ENCODE results near the gene HEATR5A.
"Not testable (repeated sequence)": the region's sequence is repeated elsewhere in the genome, so short reads cannot be mapped to it uniquely, and the experiment has no call there.

HEATR5A gene

DNA sequence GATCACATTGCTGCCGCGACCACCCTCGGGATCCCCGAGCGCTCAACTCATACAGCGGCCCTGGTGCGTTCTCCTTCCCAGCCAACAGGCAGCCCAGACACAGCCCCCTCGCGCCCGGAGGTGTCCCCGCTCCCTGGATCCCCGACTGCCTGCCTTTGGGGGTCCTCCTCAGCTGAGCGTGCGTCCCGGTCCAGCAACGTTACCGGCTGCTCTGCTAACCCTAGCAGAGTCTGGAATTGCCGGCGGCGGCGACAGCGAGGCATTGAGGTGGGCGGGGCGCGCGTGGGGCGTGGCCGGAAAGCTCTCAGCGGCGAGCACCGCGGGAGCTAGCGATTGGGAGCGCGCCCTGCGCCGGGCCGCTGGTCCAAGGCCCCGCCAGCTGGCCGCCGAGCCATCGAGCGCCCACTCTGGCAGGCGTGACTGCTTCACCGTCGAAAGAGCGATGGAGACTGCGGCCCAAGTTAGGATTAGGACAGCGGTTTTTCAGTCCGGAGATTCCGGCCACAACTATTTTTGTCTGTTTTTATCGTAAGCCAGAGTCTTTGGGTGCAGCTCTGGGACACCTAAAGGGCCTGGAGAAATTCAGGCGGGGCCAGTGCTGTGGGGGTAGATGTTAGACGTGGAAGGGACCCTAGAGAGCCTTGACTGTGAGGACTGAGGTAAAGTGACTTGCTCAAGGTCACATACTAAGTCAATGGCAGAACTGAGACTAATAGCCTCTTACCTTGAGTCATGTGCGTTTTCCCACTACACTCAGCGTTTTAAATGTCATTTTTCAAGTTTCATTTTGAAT, at the start of gene HEATR5A:
Gene HEATR5A, minus strand, starts transcription at position 232 of the 793 bp plus-strand sequence. CDS start 17,575 bp downstream, outside the sequence.
- DNase-seq, result peak; percentile 87 to 98 (median 95)
- intact Hi-C loops (cut with DNase I), result loop anchor here (1.0 kb wide), 1 partner anchor 37 kb away; the partner anchor contains the start of gene DTD2

- DNase-seq, result no peak
- intact Hi-C loops (cut with DNase I), result no loop called here
These were observed 46.2 kb upstream of the HEATR5A start for GRCh38 chr14:31466554-31466953.

DNA sequence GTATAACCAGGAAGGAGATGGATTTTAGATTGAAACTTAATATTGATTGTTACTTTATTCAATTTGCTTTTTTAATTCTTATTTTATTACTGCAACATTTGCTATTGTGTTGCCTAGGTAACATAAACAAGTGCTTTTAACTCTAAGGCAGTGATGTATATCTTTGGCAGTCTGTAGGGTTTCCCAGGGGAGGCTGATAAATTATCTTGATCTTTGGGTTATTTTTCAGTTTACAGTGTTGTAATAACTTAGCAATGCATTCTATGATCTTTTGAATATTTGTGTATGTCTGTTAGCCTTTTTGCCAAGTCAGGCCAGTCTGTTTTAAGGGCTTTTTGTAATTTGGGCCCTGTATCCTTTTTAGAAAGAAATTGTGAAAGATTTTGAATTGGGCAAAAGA, 44.8 kb upstream of the HEATR5A start:
- no peak for DNase-seq
- intact Hi-C loops (cut with DNase I), result no loop called here

DNA sequence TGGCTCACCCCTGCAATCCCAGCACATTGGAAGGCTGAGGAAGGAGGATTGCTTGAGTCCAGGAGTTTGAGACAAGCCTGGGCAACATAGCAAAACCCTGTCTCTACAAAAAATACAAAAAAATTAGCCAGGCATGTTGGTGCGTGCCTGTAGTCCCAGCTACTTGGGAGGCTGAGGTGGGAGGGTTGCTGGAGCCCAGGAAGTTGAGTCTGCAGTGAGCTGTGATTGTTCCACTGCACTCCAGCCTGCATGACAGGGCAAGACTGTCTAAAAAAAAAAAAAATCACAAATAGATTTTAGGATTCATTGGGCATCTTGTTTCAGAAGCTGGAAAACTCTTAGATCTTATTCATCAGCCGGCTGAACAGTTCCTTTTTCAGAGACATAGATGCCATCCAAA, 42.1 kb upstream of the HEATR5A start:
- DNase-seq; intact Hi-C loops (cut with DNase I): not testable (repeated sequence)

DNA sequence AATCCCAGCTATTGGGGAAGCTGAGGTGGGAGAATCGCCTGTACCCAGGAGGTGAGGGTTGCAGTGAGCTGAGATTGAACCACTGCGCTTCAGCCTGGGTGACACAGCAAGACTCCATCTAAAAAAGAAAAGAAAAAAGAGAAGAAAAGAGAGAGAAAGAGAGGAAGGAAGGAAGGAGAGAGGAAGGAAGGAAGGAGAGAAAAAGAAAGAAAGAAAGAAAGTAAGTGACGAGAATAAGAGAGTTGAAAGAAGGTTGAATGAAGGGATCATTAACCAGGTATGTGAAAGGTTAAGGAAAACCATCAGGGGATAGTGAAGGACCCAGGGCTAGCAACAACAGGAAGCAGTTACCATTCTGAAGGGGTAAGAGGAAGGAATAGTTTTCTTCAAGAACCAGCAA, 41.2 kb upstream of the HEATR5A start:
- intact Hi-C loops (cut with DNase I), result no loop called here
- DNase-seq, result no peak

GRCh38 chr14:31457665-31458659, 37.6 kb upstream of the HEATR5A start:
- intact Hi-C loops (cut with DNase I), result loop anchor here (1.0 kb wide), 1 partner anchor 38 kb away; the partner anchor contains the start of gene HEATR5A
- peak in 1 of 42 donors; percentile 4 for DNase-seq

GRCh38 chr14:31456841-31457664, 36.7 kb upstream of the HEATR5A start, which contains the start of gene DTD2:
Gene DTD2, minus strand, starts transcription at chr14:31457506. Its CDS starts 113 bp downstream, at chr14:31457393.
- peak; percentile 92 to 99 (median 96) for DNase-seq
- intact Hi-C loops (cut with DNase I), result loop anchor here (1.0 kb wide), 1 partner anchor 37 kb away; the partner anchor contains the start of gene HEATR5A

- intact Hi-C loops (cut with DNase I), result no loop called here
- no peak for DNase-seq
These were observed 29.7 kb upstream of the HEATR5A start for GRCh38 chr14:31449971-31450610.

GRCh38 chr14:31449136-31449535, 28.8 kb upstream of the HEATR5A start:
- no peak for DNase-seq
- intact Hi-C loops (cut with DNase I), result no loop called here

GRCh38 chr14:31445703-31446102, 25.4 kb upstream of the HEATR5A start:
- DNase-seq, result no peak
- intact Hi-C loops (cut with DNase I), result no loop called here

GRCh38 chr14:31442284-31442683, 21.9 kb upstream of the HEATR5A start:
- intact Hi-C loops (cut with DNase I), result no loop called here
- no peak for DNase-seq

DNA sequence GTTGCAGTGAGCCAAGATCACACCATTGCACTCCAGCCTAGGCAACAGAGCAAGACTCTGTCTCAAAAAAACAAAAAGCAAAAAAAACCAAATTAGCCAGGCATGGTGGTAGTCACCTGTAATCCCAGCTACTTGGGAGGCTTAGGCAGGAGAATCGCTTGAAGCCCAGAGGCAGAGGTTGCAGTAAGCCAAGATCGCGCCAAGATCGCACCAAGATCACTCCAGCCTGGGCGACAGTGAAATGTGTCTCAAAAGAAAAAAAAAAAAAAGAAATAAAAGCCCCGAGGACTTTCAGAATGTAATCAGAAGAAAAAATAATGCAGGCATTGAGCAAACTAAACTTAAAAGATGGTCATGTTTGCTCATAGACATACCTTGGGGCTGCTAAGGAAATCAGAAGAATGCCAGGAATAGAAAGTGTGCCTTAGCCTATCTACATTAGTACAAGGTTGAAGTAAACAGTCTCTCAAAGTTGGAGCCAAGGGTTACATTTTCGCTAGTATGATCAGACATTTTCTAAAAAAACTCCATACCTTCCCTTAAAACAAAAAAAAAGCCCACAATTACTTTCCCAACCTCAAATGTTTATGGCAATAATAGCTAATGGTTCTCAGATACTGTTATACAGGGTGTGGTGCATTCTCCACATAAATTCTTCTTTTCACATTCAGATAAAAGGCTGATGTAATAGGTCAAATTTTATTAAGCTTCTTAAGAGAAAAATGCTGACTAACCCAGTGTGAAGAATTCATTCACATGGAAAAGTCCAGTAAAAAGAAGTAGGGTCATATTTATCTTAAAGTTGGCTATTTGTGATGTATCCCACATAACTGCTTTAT, 21.1 kb upstream of the HEATR5A start:
- DNase-seq, result no peak
- intact Hi-C loops (cut with DNase I), result no loop called here

DNA sequence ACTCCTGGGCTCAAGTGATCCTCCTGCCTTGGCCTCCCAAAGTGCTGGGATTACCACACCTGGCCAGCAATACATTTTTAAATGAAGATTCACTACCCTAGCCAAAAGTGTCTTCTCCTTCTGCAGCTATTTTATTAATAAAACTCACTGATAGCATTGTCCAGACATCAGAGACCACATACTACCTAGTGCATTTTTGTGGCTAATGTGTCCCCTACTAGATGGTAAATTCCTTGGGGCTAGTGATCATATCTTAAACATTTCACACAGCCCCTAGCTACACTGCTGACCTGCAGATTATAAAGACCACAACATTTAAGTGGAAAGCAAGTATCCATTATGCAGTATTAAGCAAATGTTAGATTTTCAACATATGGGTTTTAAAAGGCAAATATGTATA, 19.9 kb upstream of the HEATR5A start:
- DNase-seq, result no peak
- intact Hi-C loops (cut with DNase I), result no loop called here

DNA sequence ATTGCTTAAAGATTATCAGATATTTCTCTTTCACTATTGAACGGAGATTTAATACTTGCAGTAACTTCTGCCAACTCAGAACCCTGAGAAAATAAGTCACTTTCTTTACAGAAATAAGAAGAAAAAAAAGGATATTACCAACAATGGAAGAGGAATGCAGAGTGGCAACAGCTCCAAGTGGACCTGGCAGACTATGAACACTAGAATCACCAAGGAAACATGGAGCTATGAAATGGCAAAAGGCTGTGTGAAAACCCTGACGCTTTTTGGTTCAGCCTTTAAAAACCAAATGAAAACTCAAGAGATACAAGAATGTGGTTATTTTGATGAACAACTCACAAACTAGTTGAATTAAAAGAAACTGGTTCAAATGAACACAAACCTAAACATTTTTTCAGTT, 19.2 kb upstream of the HEATR5A start:
- intact Hi-C loops (cut with DNase I), result no loop called here
- DNase-seq, result peak in 1 of 42 donors; percentile 43

GRCh38 chr14:31437045-31437691, 16.8 kb upstream of the HEATR5A start:
- DNase-seq; intact Hi-C loops (cut with DNase I): not testable (repeated sequence)

- intact Hi-C loops (cut with DNase I), result no loop called here
- DNase-seq, result no peak
These were observed 14.9 kb upstream of the HEATR5A start for GRCh38 chr14:31435276-31435675.
